ENCODE data around the gene SRSF5.
"Not testable (repeated sequence)": the region's sequence is repeated elsewhere in the genome, so short reads cannot be mapped to it uniquely, and the experiment has no call there.

SRSF5 gene

DNA sequence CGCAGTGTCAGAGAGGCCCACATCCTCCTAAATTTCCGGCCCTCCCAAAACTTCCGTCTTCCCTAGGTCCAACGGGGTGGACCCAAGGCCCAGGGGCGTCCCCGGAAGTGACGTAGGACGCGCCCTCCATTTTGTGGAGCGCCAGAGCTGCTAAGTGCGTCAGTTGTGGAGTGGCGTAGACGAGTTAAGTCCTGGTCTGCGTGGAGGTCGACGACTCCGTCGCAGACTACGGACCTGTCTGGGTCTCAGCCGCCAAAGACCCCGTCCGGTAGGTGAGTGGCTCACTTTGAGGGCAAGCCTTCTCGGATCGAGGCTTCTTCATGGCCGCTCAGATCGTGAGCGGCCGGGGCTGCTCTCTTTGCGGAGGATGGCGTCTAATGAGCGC is at the start of gene SRSF5:
Gene SRSF5 (plus strand): TSS at position 159 of the 385 bp plus-strand sequence. CDS start 1,015 bp downstream, outside the sequence.
- peak; percentile 91 for DNase-seq (ENCODE audit: low read depth)

DNA sequence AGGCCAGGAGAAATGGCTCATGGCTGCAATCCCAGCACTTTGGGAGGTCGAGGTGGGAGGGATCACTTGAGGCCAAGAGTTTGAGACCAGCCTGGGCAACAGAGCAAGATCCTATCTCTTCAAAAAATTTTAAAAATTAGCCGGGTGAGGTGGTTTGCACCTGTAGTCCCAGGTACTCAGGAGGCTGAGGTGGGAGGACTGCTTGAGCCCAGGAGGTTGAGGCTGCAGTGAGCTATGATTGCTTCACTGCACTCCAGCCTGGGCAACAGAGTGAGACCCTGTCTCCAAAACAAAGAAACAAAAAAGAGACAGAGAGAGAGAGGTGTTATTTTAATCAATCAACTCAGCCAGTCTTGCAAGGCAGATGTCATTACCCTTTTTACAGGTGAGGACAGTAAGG is 48.3 kb upstream of the SRSF5 start:
- DNase-seq (ENCODE audit: low read depth): not testable (repeated sequence)

DNA sequence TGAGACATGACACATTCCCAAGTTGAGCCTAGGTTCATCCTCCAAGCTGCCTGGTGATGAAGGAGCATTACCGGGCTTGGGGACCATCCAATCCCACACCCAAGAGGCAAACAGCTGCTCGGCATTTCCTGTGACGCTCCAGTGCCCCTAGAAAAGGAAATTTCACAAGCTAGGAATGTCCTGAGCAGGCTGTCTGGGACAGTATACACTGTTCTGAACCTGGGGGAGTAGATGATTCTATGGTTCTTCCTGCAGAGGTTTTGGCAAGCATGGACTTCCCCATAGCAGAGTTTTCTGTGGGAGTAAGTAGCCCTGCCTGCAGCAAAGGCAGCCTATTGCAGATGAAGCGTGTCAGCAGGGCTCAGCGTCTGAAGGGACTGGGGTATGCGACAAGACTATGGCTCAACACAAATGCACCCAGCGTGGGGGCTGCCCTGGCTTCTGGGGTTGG is 47.4 kb upstream of the SRSF5 start:
- DNase-seq (ENCODE audit: low read depth): no peak

DNA sequence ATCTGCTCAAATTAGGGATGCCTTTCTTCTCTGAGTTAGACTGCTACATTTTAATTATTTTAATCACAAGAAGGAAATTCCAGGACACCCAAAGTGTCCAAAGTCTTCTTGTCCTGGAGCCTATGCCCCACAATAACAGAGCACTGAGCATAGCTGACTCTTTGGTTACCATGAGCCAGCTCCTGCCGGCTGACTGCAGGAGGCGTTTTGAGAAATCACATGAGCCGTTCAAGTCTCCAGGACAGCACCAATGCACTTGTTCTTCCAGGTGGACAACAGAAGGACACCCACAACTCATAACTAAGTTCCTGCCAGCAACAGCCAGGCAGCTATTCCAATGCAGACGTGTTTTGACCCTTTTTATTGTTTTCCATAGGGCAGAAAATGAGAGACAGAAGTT is 46.0 kb upstream of the SRSF5 start:
- DNase-seq (ENCODE audit: low read depth): no peak

DNA sequence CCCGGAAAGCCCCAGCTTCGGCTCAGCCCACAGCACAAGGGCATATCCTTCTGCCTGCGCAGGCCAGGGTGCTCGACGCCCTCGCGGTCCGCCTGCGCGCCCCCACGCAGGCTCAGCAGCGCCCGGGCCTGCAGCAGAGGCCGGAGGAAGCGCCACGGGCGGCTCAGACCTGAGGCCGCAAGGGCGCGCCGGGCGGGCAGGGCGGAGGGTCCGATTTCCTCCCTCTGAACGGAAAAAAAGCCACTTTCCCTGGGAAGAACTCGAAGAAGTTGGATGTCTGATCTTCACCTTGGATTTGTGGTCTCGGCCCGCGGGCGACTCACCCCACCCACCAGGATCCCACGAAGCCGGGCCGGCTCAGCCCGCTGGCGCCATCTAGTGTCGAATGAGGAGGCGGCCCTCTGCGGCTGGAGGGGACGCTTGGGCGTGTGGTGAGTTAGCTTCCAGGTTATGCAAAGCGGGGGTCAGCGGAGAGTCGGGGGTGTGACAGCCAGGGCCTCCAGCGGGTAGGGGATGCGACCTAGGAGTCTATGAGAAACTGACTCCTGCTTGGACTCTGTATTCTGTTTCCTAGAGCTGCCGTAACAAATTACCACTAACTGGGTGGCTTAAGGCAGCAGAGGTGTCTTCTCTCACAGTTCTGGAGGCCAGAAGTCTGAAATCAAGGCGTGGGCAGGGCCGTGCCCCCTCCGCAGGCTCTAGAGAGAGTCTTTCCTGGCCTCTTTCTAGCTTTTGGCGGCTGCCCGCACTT is 40.0 kb upstream of the SRSF5 start:
- DNase-seq (ENCODE audit: low read depth): peak; percentile 34

DNA sequence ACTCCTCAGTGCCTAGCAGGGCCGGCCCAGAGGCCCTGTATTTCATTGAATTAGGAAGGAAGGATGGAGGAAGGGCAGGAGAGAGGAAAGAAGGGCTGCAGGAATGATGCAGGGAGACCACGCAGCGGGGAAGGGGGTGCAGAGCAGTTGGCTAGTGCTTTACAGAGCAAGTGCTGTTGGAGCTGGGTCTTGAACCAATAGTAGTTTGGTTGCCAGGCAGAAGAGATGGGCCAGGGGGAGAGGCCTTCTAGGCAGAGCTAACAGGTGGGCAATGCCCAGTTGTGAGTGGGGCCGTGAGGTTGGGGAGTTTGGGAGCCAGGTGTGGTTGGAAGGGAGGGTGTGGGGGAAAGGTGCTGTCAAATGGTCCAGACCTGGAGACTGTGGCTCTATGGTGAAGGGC is 39.1 kb upstream of the SRSF5 start:
- no peak for DNase-seq (ENCODE audit: low read depth)

DNA sequence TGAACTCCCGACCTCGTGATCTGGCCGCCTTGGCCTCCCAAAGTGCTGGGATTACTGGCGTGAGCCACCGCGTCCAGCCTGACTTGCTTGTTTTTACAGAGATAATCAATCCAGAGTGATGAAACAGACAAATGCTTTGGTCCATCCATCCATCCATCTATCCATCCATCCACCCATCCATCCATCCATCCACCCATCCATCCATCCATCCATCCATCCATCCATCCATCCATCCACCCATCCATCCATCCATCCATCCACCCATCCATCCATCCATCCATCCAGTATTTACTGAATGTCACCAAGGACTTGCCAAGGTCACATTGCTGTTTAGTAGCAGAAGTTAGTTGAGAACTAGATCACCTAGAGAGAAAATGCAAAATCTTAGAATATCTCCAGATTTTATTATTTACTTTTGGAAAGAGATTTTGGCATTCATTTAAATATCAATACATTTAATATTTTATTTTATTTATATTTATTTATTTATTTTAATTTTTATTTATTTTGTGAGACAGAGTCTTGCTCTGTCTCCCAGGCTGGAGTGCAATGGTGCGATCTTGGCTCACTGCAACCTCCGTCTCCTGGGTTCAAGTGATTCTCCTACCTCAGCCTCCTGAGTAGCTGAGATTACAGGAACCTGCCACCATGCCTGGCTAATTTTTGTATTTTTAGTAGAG is 34.9 kb upstream of the SRSF5 start:
- not testable (repeated sequence) for DNase-seq (ENCODE audit: low read depth)

DNA sequence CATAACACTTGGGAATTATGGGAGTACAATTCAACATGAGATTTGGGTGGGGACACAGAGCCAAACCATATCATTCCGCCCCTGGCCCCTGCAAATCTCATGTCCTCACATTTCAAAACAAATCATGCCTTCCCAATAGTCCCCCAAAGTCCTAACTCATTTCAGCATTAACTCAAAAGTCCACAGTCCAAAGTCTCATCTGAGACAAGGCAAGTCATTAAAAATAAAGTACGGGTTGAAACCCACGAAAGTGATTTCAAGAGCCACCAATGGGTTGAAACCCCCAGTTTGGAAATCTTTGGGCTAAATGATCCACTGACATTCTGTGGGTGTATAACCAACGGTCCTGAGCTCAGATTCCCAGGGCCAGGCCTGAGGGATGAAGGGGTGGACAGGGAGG is 30.5 kb upstream of the SRSF5 start:
- not testable (repeated sequence) for DNase-seq (ENCODE audit: low read depth)

DNA sequence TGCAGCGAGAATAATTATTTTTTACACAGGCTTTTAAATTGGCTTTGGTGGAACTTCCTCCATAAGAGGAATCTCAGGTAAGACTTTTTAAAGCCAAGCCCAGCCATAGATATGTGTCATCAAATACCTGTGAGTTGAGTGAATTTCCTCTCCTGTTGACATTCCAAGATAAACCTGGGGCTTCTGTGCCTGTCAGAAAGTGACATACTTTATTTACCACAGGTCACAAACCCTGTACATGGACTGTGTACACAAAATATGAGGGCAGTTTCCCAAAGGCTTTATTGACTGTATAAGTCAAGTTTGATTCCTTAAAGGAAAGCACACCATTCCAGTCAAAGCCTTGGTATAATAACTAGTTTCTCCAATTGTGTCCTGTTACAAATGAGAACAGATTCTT is 25.9 kb upstream of the SRSF5 start:
- no peak for DNase-seq (ENCODE audit: low read depth)

DNA sequence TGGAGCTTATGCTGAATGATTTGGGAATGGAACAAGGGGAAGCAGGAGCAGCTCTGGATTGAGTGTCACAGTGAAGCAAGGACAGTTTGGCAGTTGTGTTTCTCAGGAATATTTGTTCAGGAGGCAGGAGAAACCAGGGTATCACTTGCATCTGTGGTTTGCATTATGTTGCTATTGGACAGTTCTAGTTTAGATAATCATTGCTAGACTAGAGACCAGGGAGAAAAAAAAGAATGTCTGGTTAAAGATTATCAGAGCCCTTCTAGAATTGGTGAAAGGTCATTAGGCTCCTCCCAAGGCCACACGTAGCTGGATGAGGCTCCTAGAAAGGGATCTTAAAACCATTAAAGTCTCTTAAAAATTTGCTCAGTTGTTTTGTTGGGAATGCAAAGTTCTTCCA is 17.0 kb upstream of the SRSF5 start:
- DNase-seq (ENCODE audit: low read depth): no peak

DNA sequence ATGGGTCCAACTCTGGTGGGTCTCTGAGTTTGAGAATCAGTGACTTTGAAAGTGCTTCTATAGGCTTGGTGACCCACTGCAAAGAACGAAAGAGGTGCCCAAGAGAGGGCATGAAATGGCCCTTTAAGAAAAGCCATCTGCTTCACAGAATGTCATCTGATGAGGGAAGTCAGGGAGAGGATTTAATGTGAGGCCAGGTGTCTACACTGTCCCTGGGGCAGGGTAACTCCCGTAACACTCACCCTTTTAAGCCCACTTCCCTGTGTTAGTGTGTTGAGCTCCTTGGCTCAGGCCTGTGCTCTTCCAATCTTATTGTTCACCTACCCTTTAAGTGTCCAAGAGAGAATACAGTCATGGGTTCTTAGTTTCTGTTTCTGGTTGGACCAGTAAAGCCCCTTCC is 16.4 kb upstream of the SRSF5 start:
- no peak for DNase-seq (ENCODE audit: low read depth)

DNA sequence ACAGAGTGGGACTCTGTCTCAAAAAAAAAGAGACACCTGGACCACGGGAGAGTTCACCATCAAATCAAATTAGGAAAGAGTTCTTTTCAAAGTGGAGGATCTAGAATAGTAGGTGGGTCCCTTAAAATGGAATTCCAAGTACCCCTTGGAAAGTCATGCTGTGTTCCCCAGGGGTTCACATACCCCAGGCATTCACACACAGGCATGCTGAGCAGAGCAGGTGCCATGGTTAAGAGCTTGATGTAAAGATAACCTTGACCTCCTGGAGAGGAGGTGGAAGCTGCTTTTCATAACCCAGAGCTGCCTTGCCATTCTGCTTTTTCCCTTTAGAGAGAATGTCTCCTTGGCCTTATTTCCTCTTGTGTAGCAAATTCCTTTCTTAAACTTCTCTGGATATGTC is 14.2 kb upstream of the SRSF5 start:
- no peak for DNase-seq (ENCODE audit: low read depth)

DNA sequence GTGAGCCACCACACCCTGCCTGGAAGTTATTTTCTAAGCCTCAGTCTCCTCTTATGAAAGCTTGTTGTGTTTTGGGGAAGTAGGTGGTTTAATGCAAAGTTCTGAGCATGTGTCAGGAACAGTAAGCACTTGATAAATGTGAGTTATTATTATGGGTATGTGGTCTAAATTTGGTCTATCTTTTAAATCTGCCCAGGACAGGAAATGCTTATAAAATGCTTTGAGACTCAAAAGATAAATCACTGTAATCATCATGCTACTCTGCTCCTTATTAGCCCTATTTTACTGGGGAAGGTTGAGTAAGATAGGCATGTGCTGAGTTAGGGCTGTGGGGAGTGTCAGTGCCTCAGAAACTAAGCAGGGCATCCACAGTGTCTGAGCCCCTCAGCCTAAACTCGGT is 13.1 kb upstream of the SRSF5 start:
- no peak for DNase-seq (ENCODE audit: low read depth)

DNA sequence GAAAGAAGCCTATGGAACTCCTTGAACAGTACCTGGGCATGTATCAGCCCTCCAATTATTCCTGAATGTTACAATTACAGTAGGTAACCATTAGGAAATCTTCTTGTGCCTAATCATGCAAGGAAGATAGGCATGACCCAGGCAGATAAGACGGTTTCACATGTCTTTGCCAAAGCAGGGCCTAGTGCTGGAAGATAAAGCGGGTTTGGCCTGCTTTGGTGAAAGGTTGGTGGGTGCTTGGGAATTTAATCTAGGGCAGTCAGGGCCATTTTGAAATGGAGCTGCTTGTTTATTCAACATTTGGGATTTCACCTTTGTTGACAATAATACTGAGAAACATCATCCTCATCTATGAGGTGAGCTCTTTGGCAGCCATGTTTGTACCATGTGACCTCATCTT is 12.5 kb upstream of the SRSF5 start:
- no peak for DNase-seq (ENCODE audit: low read depth)

DNA sequence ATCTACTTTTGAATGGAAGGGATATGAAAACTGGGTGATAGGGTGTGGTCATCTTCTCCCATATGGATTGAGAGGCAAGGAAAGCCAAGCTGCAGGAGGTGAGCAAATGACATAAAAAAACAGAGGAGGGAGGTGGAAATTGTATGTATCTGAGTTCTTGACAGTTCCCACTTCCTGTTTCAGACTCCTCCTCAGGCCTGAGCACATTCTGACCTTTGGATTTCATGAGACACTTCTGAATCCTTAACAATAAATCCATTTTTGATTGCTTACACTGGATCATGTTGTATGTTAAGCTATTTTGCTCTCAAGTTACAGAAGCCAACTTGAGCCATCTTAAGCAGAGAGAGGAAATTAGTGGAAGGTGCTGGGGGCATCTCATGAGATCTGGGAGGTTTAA is 11.6 kb upstream of the SRSF5 start:
- DNase-seq (ENCODE audit: low read depth): no peak

DNA sequence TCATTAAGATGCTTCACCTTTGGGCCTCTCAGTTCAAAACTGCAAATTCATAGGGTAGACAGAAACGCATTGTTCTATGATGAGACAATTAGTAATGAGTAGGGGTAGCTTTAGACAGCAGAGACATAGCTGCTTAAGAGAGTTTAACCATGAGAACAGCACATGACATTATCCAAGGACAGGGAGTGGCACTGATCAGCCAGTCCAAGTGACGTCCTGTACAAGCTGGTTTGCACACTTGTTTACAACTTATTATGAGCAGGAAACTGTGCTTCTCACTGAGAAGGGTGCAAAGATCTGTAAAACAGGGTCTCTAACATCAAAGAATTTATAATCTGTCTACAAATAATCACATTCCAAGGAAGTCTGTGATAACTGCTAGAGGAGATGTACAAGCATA is 11.2 kb upstream of the SRSF5 start:
- DNase-seq (ENCODE audit: low read depth): no peak

DNA sequence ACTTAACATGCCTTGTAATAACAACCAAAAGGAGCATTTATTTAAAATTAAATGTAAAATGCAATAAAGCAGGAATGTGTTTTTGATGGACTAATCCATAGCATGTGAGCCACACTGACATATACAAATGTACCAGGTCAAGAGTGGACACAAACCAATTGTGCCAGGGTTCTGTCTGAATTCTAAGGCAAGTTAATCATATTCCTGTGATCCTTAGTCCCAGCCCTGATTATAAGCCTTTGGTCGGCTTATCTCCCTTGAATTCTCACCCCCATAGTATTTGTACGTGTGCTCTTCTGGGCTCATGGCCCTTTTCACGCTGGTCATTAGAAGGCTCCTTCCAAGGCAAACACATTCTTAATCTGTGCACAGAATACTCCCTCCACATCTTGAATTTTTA is 10.6 kb upstream of the SRSF5 start:
- DNase-seq (ENCODE audit: low read depth): no peak

DNA sequence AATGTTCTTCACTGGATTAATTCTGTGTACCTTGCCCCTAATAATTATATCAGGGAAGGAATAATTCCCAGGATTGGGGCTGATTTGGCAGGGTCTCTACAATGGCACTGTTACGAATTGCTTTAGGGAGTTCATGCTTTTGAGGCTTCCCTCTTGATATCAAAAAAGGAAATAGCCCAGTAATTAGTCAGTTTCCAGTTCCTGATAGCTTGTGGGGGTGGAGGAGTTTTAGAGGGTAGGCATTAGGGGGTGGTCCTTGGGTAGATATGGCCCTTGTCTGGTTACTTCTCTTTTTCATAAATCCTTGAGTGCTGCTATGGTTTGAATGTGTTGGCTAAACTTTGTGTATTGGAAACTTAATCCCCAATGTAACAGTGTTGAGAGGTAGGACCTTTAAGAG is 6.1 kb upstream of the SRSF5 start:
- DNase-seq (ENCODE audit: low read depth): no peak

DNA sequence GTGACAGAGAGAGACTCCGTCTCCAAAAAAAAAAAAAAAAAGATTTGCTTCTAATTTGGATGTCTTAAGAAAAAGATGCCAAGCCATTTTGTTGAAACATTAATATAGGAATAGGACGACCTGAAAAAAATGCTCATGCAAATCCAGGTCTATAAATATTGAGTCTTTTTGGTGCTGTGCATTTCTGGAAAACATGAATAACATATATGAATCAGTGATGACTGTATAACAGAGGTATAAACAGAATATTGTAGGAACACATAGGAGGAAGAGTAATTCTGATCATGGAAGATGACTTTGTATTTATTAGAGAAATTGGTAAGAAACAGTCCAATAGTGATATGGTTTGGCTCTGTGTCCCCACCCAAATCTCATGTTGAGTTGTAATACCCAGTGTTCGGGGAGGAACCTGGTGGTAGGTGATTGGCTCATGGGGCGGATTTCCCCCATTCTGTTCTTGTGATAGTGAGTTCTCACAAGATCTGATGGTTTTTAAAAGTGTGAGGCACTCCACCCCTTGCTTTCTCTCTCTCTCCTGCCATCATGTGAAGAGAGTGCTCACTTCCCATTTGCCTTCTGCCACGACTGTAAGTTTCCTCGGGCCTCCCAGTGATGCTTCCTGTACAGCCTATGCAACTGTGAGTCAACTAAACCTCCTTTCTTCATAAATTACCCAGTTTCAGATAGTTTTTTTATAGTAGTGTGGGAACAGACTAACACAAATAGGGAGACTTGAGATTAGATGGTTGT is 3.0 kb upstream of the SRSF5 start:
- DNase-seq (ENCODE audit: low read depth): no peak

DNA sequence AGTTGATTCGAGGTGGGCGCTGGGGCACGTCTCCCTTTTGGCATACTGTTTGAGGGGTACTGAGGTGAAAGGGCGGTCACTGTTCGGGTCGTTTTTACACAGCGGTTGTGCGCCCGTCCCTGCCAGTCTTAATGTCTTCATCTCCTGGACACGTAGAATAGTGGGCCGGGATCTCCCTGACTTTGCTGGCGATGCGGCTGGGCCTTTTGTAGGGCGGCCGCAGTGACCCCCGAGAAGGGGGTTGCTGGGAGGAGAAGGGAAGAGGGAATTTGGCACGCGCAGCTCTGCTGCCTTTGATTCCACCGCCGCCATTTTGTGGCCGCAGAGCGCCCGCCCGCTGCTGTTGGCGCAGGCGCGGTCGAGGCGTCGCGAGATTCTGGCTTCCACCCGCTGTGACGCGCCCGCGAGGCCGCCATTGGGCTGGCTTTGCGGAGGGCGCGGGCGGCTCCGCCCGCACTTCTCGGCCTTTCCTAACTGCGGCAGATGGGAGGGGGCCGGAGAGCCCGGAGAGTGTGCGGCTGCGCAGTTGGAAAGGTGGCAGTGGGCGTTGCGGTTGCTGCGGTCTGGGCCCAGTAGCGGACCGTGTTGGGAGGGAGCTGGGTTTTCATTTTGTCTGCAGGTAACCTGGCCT is 542 bp downstream of the SRSF5 start:
- peak; percentile 59 for DNase-seq (ENCODE audit: low read depth)

DNA sequence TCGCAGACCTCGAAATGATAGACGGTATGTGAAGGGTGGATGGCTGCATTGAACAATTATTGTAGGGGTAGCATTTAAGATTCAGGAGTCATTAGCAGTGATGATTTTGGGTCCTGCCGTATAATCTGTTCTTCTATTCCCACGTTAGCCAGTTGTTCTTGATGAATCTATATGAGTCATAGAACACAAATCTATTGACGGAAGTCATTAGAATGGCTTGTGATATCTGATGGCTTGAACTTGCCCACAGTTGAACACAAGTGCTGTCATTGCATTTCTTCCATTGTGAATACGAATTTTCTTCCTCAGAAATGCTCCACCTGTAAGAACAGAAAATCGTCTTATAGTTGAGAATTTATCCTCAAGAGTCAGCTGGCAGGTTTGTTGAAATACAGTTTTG is 1.9 kb downstream of the SRSF5 start:
- no peak for DNase-seq (ENCODE audit: low read depth)

DNA sequence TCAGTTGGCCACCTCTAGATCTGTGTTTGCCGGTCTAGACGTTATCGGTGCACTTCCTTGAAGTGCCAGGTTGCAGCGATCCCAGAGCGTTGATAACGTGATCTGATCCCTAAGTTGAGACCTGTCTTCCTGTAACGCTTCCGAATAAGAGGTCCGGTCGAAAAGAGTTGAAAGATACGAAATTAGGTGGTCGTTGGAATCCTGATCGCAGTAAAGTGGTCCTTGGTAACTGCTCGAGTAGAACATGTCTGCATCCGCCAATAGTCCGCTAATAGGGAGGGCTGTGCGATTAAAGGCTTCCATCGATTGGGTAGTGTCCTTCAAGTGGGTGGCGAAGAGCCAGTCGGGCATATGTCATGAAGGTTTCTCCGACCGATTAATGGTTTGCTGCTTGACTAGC is 2.7 kb downstream of the SRSF5 start:
- no peak for DNase-seq (ENCODE audit: low read depth)

DNA sequence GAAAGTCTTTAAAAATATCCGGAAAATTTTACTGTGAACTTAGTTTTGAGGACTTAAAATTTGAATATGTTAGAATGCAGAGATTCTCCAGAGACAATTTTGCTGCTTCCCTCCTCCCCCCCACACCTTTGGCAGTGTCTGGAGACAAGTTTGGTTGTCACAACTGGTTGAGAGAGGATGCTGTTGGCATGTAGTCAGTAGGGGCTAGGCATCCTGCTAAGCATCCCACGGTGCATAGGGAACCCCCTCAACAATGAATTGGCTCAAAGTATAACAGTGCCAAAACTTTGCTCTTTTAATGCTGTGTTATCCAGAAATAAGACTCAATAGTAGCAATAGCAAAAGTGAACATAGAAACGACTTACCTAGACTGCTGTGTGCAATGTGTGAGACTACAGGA is 3.6 kb downstream of the SRSF5 start:
- DNase-seq (ENCODE audit: low read depth): no peak

Data from CMK (cell line).